ENCODE results near the gene SSUH2.

Gene SSUH2

GRCh38 chr3:8647137-8647985 is 2.8 kb upstream of the SSUH2 start:
- no peaks in the 10 kb centered on the region for H3K9me3 ChIP-seq (ENCODE audit: control insufficient read depth in 1 of 2, low read length in 2 of 2)
- H3K4me1 ChIP-seq (ENCODE audit: control insufficient read depth in 1 of 2, insufficient read depth in 2 of 2, low read length in 2 of 2), result no peaks in the 10 kb centered on the region
- no peaks in the 10 kb centered on the region for H3K27me3 ChIP-seq (ENCODE audit: low read depth, low read length)
- no peak overlapping the region for H3K4me3 ChIP-seq (ENCODE audit: low read depth in 1 of 2, low read length in 2 of 2)
- no peaks in the 10 kb centered on the region for H3K36me3 ChIP-seq (ENCODE audit: control insufficient read depth in 1 of 2, insufficient read depth in 2 of 2, low read length in 2 of 2)
- no peak overlapping the region for H3K27ac ChIP-seq (ENCODE audit: low read length)

- Histone ChIP-seq H3K27ac (ENCODE audit: low read length) (no peak overlapping the region), H3K9me3 (ENCODE audit: control insufficient read depth in 1 of 2, low read length in 2 of 2) (no peaks in the 10 kb centered on the region), H3K4me1 (ENCODE audit: control insufficient read depth in 1 of 2, insufficient read depth in 2 of 2, low read length in 2 of 2) (no peaks in the 10 kb centered on the region), H3K4me3 (ENCODE audit: low read depth in 1 of 2, low read length in 2 of 2) (no peak overlapping the region), H3K36me3 (ENCODE audit: control insufficient read depth in 1 of 2, insufficient read depth in 2 of 2, low read length in 2 of 2) (no peaks in the 10 kb centered on the region), H3K27me3 (ENCODE audit: low read depth, low read length) (no peaks in the 10 kb centered on the region)
These were observed 1.8 kb upstream of the SSUH2 start for GRCh38 chr3:8646313-8646938.

GRCh38 chr3:8645712-8646111 is 1.1 kb upstream of the SSUH2 start:
- H3K27me3 ChIP-seq (ENCODE audit: low read depth, low read length), result no peaks in the 10 kb centered on the region
- H3K36me3 ChIP-seq (ENCODE audit: control insufficient read depth in 1 of 2, insufficient read depth in 2 of 2, low read length in 2 of 2), result no peaks in the 10 kb centered on the region
- no peak overlapping the region for H3K4me3 ChIP-seq (ENCODE audit: low read depth in 1 of 2, low read length in 2 of 2)
- no peak overlapping the region for H3K27ac ChIP-seq (ENCODE audit: low read length)
- H3K4me1 ChIP-seq (ENCODE audit: control insufficient read depth in 1 of 2, insufficient read depth in 2 of 2, low read length in 2 of 2), result no peaks in the 10 kb centered on the region
- H3K9me3 ChIP-seq (ENCODE audit: control insufficient read depth in 1 of 2, low read length in 2 of 2), result no peaks in the 10 kb centered on the region

- Histone ChIP-seq H3K9me3 (ENCODE audit: control insufficient read depth in 1 of 2, low read length in 2 of 2) (no peaks in the 10 kb centered on the region), H3K27me3 (ENCODE audit: low read depth, low read length) (no peaks in the 10 kb centered on the region)
These were observed 769 bp downstream of the SSUH2 start for GRCh38 chr3:8643693-8644365.

GRCh38 chr3:8642001-8642400 is 2.6 kb downstream of the SSUH2 start:
- Histone ChIP-seq H3K27me3 (ENCODE audit: low read depth, low read length) (no peaks in the 10 kb centered on the region), H3K4me3 (ENCODE audit: low read depth in 1 of 2, low read length in 2 of 2) (no peak overlapping the region), H3K27ac (ENCODE audit: low read length) (no peak overlapping the region), H3K9me3 (ENCODE audit: control insufficient read depth in 1 of 2, low read length in 2 of 2) (no peaks in the 10 kb centered on the region), H3K36me3 (ENCODE audit: control insufficient read depth in 1 of 2, insufficient read depth in 2 of 2, low read length in 2 of 2) (no peaks in the 10 kb centered on the region), H3K4me1 (ENCODE audit: control insufficient read depth in 1 of 2, insufficient read depth in 2 of 2, low read length in 2 of 2) (no peaks in the 10 kb centered on the region)

More at GRCh38 chr3:8643693-8644365, 769 bp downstream of the SSUH2 start:
- Histone ChIP-seq H3K36me3 (ENCODE audit: control insufficient read depth in 1 of 2, insufficient read depth in 2 of 2, low read length in 2 of 2) (no peaks in the 10 kb centered on the region), H3K4me3 (ENCODE audit: low read depth in 1 of 2, low read length in 2 of 2) (no peak overlapping the region), H3K27ac (ENCODE audit: low read length) (no peak overlapping the region), H3K4me1 (ENCODE audit: control insufficient read depth in 1 of 2, insufficient read depth in 2 of 2, low read length in 2 of 2) (no peaks in the 10 kb centered on the region)

GRCh38 chr3:8641472-8641871 is 3.1 kb downstream of the SSUH2 start:
- Histone ChIP-seq H3K27ac (ENCODE audit: low read length) (no peak overlapping the region), H3K36me3 (ENCODE audit: control insufficient read depth in 1 of 2, insufficient read depth in 2 of 2, low read length in 2 of 2) (no peaks in the 10 kb centered on the region), H3K4me1 (ENCODE audit: control insufficient read depth in 1 of 2, insufficient read depth in 2 of 2, low read length in 2 of 2) (no peaks in the 10 kb centered on the region), H3K4me3 (ENCODE audit: low read depth in 1 of 2, low read length in 2 of 2) (no peak overlapping the region), H3K9me3 (ENCODE audit: control insufficient read depth in 1 of 2, low read length in 2 of 2) (peaks cover 0 to 3% of the 10 kb centered on the region in 2 donors), H3K27me3 (ENCODE audit: low read depth, low read length) (no peaks in the 10 kb centered on the region)

- Histone ChIP-seq H3K36me3 (ENCODE audit: control insufficient read depth in 1 of 2, insufficient read depth in 2 of 2, low read length in 2 of 2) (no peaks in the 10 kb centered on the region), H3K27ac (ENCODE audit: low read length) (no peak overlapping the region), H3K4me1 (ENCODE audit: control insufficient read depth in 1 of 2, insufficient read depth in 2 of 2, low read length in 2 of 2) (no peaks in the 10 kb centered on the region), H3K4me3 (ENCODE audit: low read depth in 1 of 2, low read length in 2 of 2) (no peak overlapping the region), H3K9me3 (ENCODE audit: control insufficient read depth in 1 of 2, low read length in 2 of 2) (peaks cover 0 to 3% of the 10 kb centered on the region in 2 donors), H3K27me3 (ENCODE audit: low read depth, low read length) (no peaks in the 10 kb centered on the region)
These were observed 4.4 kb downstream of the SSUH2 start for GRCh38 chr3:8640223-8640622.

GRCh38 chr3:8639659-8640000 is 5.0 kb downstream of the SSUH2 start:
- H3K4me3 ChIP-seq (ENCODE audit: low read depth in 1 of 2, low read length in 2 of 2), result no peak overlapping the region
- no peaks in the 10 kb centered on the region for H3K4me1 ChIP-seq (ENCODE audit: control insufficient read depth in 1 of 2, insufficient read depth in 2 of 2, low read length in 2 of 2)
- H3K9me3 ChIP-seq (ENCODE audit: control insufficient read depth in 1 of 2, low read length in 2 of 2), result peaks cover 0 to 3% of the 10 kb centered on the region in 2 donors
- H3K36me3 ChIP-seq (ENCODE audit: control insufficient read depth in 1 of 2, insufficient read depth in 2 of 2, low read length in 2 of 2), result no peaks in the 10 kb centered on the region
- no peak overlapping the region for H3K27ac ChIP-seq (ENCODE audit: low read length)
- no peaks in the 10 kb centered on the region for H3K27me3 ChIP-seq (ENCODE audit: low read depth, low read length)

GRCh38 chr3:8638994-8639658 is 5.5 kb downstream of the SSUH2 start:
- H3K36me3 ChIP-seq (ENCODE audit: control insufficient read depth in 1 of 2, insufficient read depth in 2 of 2, low read length in 2 of 2), result no peaks in the 10 kb centered on the region
- H3K9me3 ChIP-seq (ENCODE audit: control insufficient read depth in 1 of 2, low read length in 2 of 2), result peaks cover 0 to 3% of the 10 kb centered on the region in 2 donors
- H3K4me3 ChIP-seq (ENCODE audit: low read depth in 1 of 2, low read length in 2 of 2), result no peak overlapping the region
- no peak overlapping the region for H3K27ac ChIP-seq (ENCODE audit: low read length)
- H3K27me3 ChIP-seq (ENCODE audit: low read depth, low read length), result no peaks in the 10 kb centered on the region
- H3K4me1 ChIP-seq (ENCODE audit: control insufficient read depth in 1 of 2, insufficient read depth in 2 of 2, low read length in 2 of 2), result no peaks in the 10 kb centered on the region

GRCh38 chr3:8637348-8637747 is 7.2 kb downstream of the SSUH2 start:
- no peaks in the 10 kb centered on the region for H3K36me3 ChIP-seq (ENCODE audit: control insufficient read depth in 1 of 2, insufficient read depth in 2 of 2, low read length in 2 of 2)
- no peaks in the 10 kb centered on the region for H3K4me1 ChIP-seq (ENCODE audit: control insufficient read depth in 1 of 2, insufficient read depth in 2 of 2, low read length in 2 of 2)
- no peak overlapping the region for H3K4me3 ChIP-seq (ENCODE audit: low read depth in 1 of 2, low read length in 2 of 2)
- no peak overlapping the region for H3K27ac ChIP-seq (ENCODE audit: low read length)
- H3K9me3 ChIP-seq (ENCODE audit: control insufficient read depth in 1 of 2, low read length in 2 of 2), result peaks cover 0 to 3% of the 10 kb centered on the region in 2 donors
- no peaks in the 10 kb centered on the region for H3K27me3 ChIP-seq (ENCODE audit: low read depth, low read length)

- H3K27ac ChIP-seq (ENCODE audit: low read length), result no peak overlapping the region
- H3K4me3 ChIP-seq (ENCODE audit: low read depth in 1 of 2, low read length in 2 of 2), result no peak overlapping the region
- no peaks in the 10 kb centered on the region for H3K4me1 ChIP-seq (ENCODE audit: control insufficient read depth in 1 of 2, insufficient read depth in 2 of 2, low read length in 2 of 2)
These were observed 9.0 kb downstream of the SSUH2 start for GRCh38 chr3:8635631-8636030.

More at GRCh38 chr3:8635631-8636030, 9.0 kb downstream of the SSUH2 start:
- Histone ChIP-seq H3K36me3 (ENCODE audit: control insufficient read depth in 1 of 2, insufficient read depth in 2 of 2, low read length in 2 of 2) (no peaks in the 10 kb centered on the region), H3K27me3 (ENCODE audit: low read depth, low read length) (no peaks in the 10 kb centered on the region), H3K9me3 (ENCODE audit: control insufficient read depth in 1 of 2, low read length in 2 of 2) (peaks cover 0 to 3% of the 10 kb centered on the region in 2 donors)

Measured in muscle layer of duodenum (tissue), 2 donors.